Gastrocnemius medialis (tissue), 4 donors: ENCODE results near the gene LPAR4.

ENCODE experiments used
- POLR2A ChIP-seq, 2 donors: fragments of 450-650 bp; IDR thresholded peaks; one replicate each; pipeline ENCODE4 v1.6.1; 2017; ENCODE audit warnings: antibody characterized with exemption in 2 of 2, mild to moderate bottlenecking in 2 of 2, moderate library complexity in 2 of 2
- TF ChIP-seq, protein P1 (sequence below), 5 experiments: fragments of 450-650 bp in 3 of 5; fragments of 200-600 bp in 2 of 5; sonication (generic) in 2 of 5; IDR thresholded peaks in 4 of 5; conservative IDR thresholded peaks in 1 of 5; 1 replicate in 4 of 5; 2 replicates in 1 of 5; pipeline ENCODE4 v1.5.1; 2016 to 2019; ENCODE audit warnings: antibody characterized with exemption in 5 of 5, mild to moderate bottlenecking in 3 of 5, moderate library complexity in 3 of 5

DNA sequence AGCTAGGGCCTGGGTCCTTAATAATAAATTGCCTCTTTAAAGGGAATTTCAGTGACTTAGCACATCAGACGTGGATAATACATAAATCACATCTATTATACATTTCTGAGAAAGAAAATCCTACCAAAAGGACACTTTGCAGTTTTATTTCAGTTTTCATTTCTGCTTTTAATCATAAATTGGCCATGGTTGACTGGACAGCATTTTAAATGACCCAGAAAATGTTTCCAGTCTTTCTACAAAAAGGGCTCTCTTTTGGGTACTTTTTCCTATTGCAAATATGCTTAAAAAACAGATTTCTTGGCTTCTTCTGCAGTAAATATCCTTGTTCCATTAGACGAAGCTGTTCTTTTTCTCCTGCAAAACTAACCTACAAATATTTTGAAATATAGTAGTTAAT is 41.4 kb upstream of the LPAR4 start:
- TF ChIP-seq, protein P1, sequence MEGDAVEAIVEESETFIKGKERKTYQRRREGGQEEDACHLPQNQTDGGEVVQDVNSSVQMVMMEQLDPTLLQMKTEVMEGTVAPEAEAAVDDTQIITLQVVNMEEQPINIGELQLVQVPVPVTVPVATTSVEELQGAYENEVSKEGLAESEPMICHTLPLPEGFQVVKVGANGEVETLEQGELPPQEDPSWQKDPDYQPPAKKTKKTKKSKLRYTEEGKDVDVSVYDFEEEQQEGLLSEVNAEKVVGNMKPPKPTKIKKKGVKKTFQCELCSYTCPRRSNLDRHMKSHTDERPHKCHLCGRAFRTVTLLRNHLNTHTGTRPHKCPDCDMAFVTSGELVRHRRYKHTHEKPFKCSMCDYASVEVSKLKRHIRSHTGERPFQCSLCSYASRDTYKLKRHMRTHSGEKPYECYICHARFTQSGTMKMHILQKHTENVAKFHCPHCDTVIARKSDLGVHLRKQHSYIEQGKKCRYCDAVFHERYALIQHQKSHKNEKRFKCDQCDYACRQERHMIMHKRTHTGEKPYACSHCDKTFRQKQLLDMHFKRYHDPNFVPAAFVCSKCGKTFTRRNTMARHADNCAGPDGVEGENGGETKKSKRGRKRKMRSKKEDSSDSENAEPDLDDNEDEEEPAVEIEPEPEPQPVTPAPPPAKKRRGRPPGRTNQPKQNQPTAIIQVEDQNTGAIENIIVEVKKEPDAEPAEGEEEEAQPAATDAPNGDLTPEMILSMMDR (IDR thresholded peaks at IDR 0.05 in 4 of 5, conservative IDR thresholded peaks at IDR 0.05 in 1 of 5): no peak
- no peak for TF ChIP-seq POLR2A (IDR thresholded peaks at IDR 0.05)
